ENCODE measurements around the gene TMEM45A.

- TF ChIP-seq, protein P1, sequence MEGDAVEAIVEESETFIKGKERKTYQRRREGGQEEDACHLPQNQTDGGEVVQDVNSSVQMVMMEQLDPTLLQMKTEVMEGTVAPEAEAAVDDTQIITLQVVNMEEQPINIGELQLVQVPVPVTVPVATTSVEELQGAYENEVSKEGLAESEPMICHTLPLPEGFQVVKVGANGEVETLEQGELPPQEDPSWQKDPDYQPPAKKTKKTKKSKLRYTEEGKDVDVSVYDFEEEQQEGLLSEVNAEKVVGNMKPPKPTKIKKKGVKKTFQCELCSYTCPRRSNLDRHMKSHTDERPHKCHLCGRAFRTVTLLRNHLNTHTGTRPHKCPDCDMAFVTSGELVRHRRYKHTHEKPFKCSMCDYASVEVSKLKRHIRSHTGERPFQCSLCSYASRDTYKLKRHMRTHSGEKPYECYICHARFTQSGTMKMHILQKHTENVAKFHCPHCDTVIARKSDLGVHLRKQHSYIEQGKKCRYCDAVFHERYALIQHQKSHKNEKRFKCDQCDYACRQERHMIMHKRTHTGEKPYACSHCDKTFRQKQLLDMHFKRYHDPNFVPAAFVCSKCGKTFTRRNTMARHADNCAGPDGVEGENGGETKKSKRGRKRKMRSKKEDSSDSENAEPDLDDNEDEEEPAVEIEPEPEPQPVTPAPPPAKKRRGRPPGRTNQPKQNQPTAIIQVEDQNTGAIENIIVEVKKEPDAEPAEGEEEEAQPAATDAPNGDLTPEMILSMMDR (IDR thresholded peaks at IDR 0.05) = no peak
- TF ChIP-seq ZFX (IDR thresholded peaks at IDR 0.05; ENCODE audit: borderline replicate concordance) = no peak
Measured at GRCh38 chr3:100531093-100531492, 38.7 kb downstream of the TMEM45A start.
